Stomach (tissue), 4 donors: ENCODE results near the gene PELI2.

Experiments used
- EP300 ChIP-seq: sonication (generic); formaldehyde crosslinking; IDR thresholded peaks from one replicate; pipeline ENCODE4 v1.6.1; 2017; ENCODE audit warnings: antibody characterized with exemption
- POLR2A ChIP-seq, 4 donors: fragments of 450-650 bp; IDR thresholded peaks; one replicate each; pipeline ENCODE4 v1.6.1; 2016; ENCODE audit warnings: antibody characterized with exemption in 4 of 4, control low read depth in 2 of 4, mild to moderate bottlenecking in 1 of 4, moderate library complexity in 1 of 4
- TF ChIP-seq, protein P1 (sequence below), 7 experiments: fragments of 450-650 bp in 4 of 7; fragments of 200-600 bp in 3 of 7; sonication (generic) in 3 of 7; IDR thresholded peaks; one replicate each; pipeline ENCODE4 v1.5.1; 2016 to 2019; ENCODE audit warnings: antibody characterized with exemption in 7 of 7, control low read depth in 2 of 7, mild to moderate bottlenecking in 1 of 7

DNA sequence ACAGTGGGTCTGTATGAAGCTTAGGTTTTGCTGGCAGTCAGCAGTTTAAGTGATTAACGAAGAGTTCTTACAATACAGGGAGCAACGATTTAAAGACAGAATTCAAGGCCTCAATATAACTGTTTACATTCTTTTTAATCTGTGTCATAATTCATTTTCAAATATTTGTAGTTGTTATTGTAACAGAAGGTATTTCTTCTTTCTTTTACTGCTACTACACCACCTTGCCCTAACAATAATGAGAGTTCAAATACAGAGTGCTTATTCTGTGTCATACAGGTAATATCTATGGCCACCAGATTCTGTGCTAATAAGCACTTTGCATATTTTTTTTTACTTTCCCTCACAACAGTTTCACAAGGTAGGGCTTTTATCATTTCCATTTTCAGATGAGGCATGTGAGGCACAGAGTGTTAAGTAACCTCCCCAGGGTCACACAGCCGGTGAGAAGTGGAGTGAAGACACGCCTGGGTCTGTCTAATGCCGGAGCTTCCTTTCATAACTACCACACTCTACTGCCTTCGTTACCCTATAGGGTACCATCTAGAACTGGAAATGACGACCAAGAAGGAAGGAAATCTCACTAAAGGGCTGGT lies 81.9 kb downstream of the PELI2 start:
- no peak for TF ChIP-seq POLR2A (IDR thresholded peaks at IDR 0.05)
- TF ChIP-seq, protein P1, sequence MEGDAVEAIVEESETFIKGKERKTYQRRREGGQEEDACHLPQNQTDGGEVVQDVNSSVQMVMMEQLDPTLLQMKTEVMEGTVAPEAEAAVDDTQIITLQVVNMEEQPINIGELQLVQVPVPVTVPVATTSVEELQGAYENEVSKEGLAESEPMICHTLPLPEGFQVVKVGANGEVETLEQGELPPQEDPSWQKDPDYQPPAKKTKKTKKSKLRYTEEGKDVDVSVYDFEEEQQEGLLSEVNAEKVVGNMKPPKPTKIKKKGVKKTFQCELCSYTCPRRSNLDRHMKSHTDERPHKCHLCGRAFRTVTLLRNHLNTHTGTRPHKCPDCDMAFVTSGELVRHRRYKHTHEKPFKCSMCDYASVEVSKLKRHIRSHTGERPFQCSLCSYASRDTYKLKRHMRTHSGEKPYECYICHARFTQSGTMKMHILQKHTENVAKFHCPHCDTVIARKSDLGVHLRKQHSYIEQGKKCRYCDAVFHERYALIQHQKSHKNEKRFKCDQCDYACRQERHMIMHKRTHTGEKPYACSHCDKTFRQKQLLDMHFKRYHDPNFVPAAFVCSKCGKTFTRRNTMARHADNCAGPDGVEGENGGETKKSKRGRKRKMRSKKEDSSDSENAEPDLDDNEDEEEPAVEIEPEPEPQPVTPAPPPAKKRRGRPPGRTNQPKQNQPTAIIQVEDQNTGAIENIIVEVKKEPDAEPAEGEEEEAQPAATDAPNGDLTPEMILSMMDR (IDR thresholded peaks at IDR 0.05) = no peak
- no peak for TF ChIP-seq EP300
